Placental epithelial cell (primary cell): ENCODE measurements around the gene SRSF5. TPM values are rescaled to one million over a fixed set of nuclear protein-coding genes. Genes with fewer than 3 reads are reported as not detected.

Experiments used
- small RNA-seq: library from RNA; depleted of rRNA; stranded (forward); fragments of <200 nt; gene quantifications from one replicate; pipeline ENCODE3, GENCODE V24; 2012
- total RNA-seq: library from RNA; depleted of rRNA; stranded (reverse); fragments of >200 nt; gene quantifications from 2 replicates; pipeline ENCODE4 v1.2.3, GENCODE V29; 2012

The SRSF5 gene
- 93.2 and 152 TPM in 2 replicates for total RNA-seq

GRCh38 chr14:69766984-69767368, at the start of gene SRSF5:
SRSF5 (plus strand) TSS chr14:69767142; CDS start chr14:69768157, 1,015 bp downstream.

GRCh38 chr14:69796797-69797500, 30.0 kb downstream of the SRSF5 start, which contains the start of gene SLC10A1:
SLC10A1 (minus strand) TSS chr14:69797241; CDS start chr14:69797155, 86 bp downstream.

Small RNA genes lying within 50 kb of the gene (small RNA-seq; reads per million reads assigned to genes)
- gene RF00614, result not detected

Other genes with a start within 250 kb of the SRSF5 start
- gene CCDC177, start 192.3 kb upstream of the SRSF5 start, total RNA-seq, result not detected in 2 replicates
- 4.6 and 6.3 TPM in 2 replicates for gene SUSD6, start 155.5 kb upstream of the SRSF5 start, total RNA-seq
- gene SLC10A1, start 30.1 kb downstream of the SRSF5 start, total RNA-seq, result not detected in 2 replicates
- gene SMOC1, start 112.3 kb downstream of the SRSF5 start, total RNA-seq, result not detected in 2 replicates